Endothelial cell of umbilical vein (primary cell): ENCODE measurements around the gene SEPTIN10. TPM values are rescaled to one million over a fixed set of nuclear protein-coding genes. Genes with fewer than 3 reads are reported as not detected.

ENCODE experiments used
- BruUV-seq: library from RNA; stranded (reverse); fragments of 400-500 nt; replicated peaks from 2 replicates; lab custom pipeline; 2021; lab: Mats Ljungman, UMichigan
- CTCF ChIA-PET: fragments of 300-600, 350-600 bp; sonication (Branson Sonifier 250); formaldehyde crosslinking; loops from one replicate; lab custom pipeline; 2021; ENCODE audit warnings: antibody characterized with exemption, inconsistent platforms; lab: Charles Lee
- POLR2A ChIA-PET: fragments of 300-600, 350-600 bp; sonication (Branson Sonifier 250); formaldehyde crosslinking; loops from one replicate; lab custom pipeline; 2021; ENCODE audit warnings: antibody characterized with exemption, inconsistent platforms; lab: Charles Lee
- DNase-seq: peaks from one replicate; pipeline ENCODE4 v3.0.0-alpha.2; 2011; ENCODE audit warnings: low read depth, low spot score
- FAIRE-seq: peaks from 2 replicates; lab custom pipeline; 2011; peaks lifted over from hg19 to GRCh38; lab: Jason Lieb, UNC
- H2AFZ ChIP-seq: 2 replicates; pipeline ENCODE4 v1.6.0; 2012; ENCODE audit warnings: low read depth, low read length, control low read depth, inconsistent platforms
- H3K27ac ChIP-seq: 2 replicates; pipeline ENCODE4 v1.5.1; 2011; ENCODE audit warnings: low read depth, mild to moderate bottlenecking, control low read depth, low read length, moderate library complexity; ENCODE audit not compliant: insufficient read depth
- H3K27me3 ChIP-seq, 2 experiments: 2 replicates each; pipeline versions ENCODE4 v1.6.0 to v1.6.1; 2011; ENCODE audit warnings: low read length in 2 of 2, mixed read lengths in 1 of 2; ENCODE audit not compliant: control insufficient read depth in 2 of 2, insufficient read depth in 2 of 2
- H3K36me3 ChIP-seq, 2 experiments: 2 replicates in 1 of 2; 3 replicates in 1 of 2; pipeline ENCODE4 v1.5.1; 2011; ENCODE audit warnings: low read length in 2 of 2, mild to moderate bottlenecking in 1 of 2, moderate library complexity in 1 of 2; ENCODE audit not compliant: control insufficient read depth in 2 of 2, insufficient read depth in 2 of 2; ENCODE audit errors: extremely low read depth in 1 of 2
- H3K4me1 ChIP-seq: 3 replicates; pipeline ENCODE4 v1.5.1; 2011; ENCODE audit warnings: mild to moderate bottlenecking, low read length; ENCODE audit not compliant: control insufficient read depth, insufficient read depth; ENCODE audit errors: extremely low read depth
- H3K4me2 ChIP-seq: 2 replicates; pipeline ENCODE4 v1.6.1; 2011; ENCODE audit warnings: low read length, control low read depth, mixed read lengths; ENCODE audit not compliant: insufficient read depth
- H3K4me3 ChIP-seq, 3 experiments: fragments of 200-600 bp in 1 of 3; sonication (generic), shearing (Covaris generic) in 1 of 3; replicated peaks in 1 of 3; 2 replicates each; pipeline ENCODE4 v1.5.1; 2011 to 2016; ENCODE audit warnings: control low read depth in 3 of 3, low read length in 3 of 3, mild to moderate bottlenecking in 2 of 3, inconsistent platforms in 1 of 3, low read depth in 1 of 3, moderate library complexity in 1 of 3; ENCODE audit not compliant: insufficient read depth in 1 of 3
- H3K79me2 ChIP-seq: 2 replicates; pipeline ENCODE4 v1.6.0; 2012; ENCODE audit warnings: low read length, inconsistent platforms; ENCODE audit not compliant: control insufficient read depth, insufficient read depth
- H3K9ac ChIP-seq: replicated peaks from 2 replicates; pipeline ENCODE3; 2011; ENCODE audit warnings: low read length, control low read depth; ENCODE audit not compliant: insufficient read depth; ENCODE audit errors: extremely low read depth
- H3K9me1 ChIP-seq: replicated peaks from 3 replicates; pipeline ENCODE4 v1.6.0; 2011; ENCODE audit warnings: mild to moderate bottlenecking, low read length; ENCODE audit not compliant: control insufficient read depth, insufficient read depth; ENCODE audit errors: extremely low read depth
- H3K9me3 ChIP-seq: replicated peaks from 2 replicates; pipeline ENCODE4 v1.5.1; 2012; ENCODE audit warnings: low read length, inconsistent platforms; ENCODE audit not compliant: control insufficient read depth, insufficient read depth
- H4K20me1 ChIP-seq: replicated peaks from 2 replicates; pipeline ENCODE3; 2011; ENCODE audit warnings: mild to moderate bottlenecking, low read length; ENCODE audit not compliant: control insufficient read depth, insufficient read depth; ENCODE audit errors: extremely low read depth
- CTCF ChIP-seq, 2 donors: IDR thresholded peaks; 1 replicate in 1 of 2; 2 replicates in 1 of 2; pipeline ENCODE4 v1.5.1; 2011; ENCODE audit warnings: low read length in 2 of 2, mild to moderate bottlenecking in 2 of 2, moderate library complexity in 2 of 2, control low read depth in 1 of 2, inconsistent platforms in 1 of 2, low read depth in 1 of 2; ENCODE audit not compliant: insufficient read depth in 1 of 2; ENCODE audit errors: extremely low read depth in 1 of 2
- EZH2 ChIP-seq: IDR thresholded peaks from 2 replicates; pipeline ENCODE4 v1.6.1; 2012; ENCODE audit warnings: borderline replicate concordance, low read depth, mild to moderate bottlenecking, moderate library complexity, low read length, inconsistent platforms; ENCODE audit not compliant: severe bottlenecking
- FOS ChIP-seq: IDR thresholded peaks from 2 replicates; pipeline ENCODE4 v1.6.1; 2011; ENCODE audit warnings: mild to moderate bottlenecking, low read length, moderate library complexity, borderline replicate concordance; ENCODE audit not compliant: insufficient read depth
- GATA2 ChIP-seq: IDR thresholded peaks from 2 replicates; pipeline ENCODE4 v1.7.0; 2011; ENCODE audit warnings: low read depth, mild to moderate bottlenecking, moderate library complexity, mixed read lengths, low read length; ENCODE audit not compliant: insufficient read length, insufficient read depth
- JUN ChIP-seq: IDR thresholded peaks from 2 replicates; pipeline ENCODE4 v1.6.1; 2011; ENCODE audit warnings: borderline replicate concordance, low read depth; ENCODE audit not compliant: insufficient read length, insufficient read depth
- MAX ChIP-seq: IDR thresholded peaks from 2 replicates; pipeline ENCODE4 v1.6.1; 2011; ENCODE audit not compliant: insufficient read depth, insufficient read length
- MYC ChIP-seq: IDR thresholded peaks from one replicate; pipeline ENCODE4 v1.6.1; 2011; ENCODE audit warnings: mild to moderate bottlenecking, low read depth, low read length
- POLR2A ChIP-seq: IDR thresholded peaks from 2 replicates; pipeline ENCODE4 v1.6.1; 2012; ENCODE audit warnings: low read depth, mild to moderate bottlenecking, control low read depth, low read length
- POLR2AphosphoS5 ChIP-seq: IDR thresholded peaks from 2 replicates; pipeline ENCODE4 v1.6.1; 2012; ENCODE audit warnings: low read depth, mild to moderate bottlenecking, control low read depth, low read length, moderate library complexity; ENCODE audit not compliant: insufficient read depth
- dilution Hi-C: fragments of 300-500 bp; cut with MboI; formaldehyde crosslinking; loops from one replicate; pipeline ENCODE4 v1.15.0; 2019; ENCODE audit warnings: low sequenced_read_pairs; ENCODE audit not compliant: extremely low pct_ligation_motif_present
- intact Hi-C: fragments of 100-400 bp; cut with micrococcal nuclease; formaldehyde crosslinking; loops from one replicate; pipeline ENCODE4 v1.10.0; 2022
- polyA plus RNA-seq, 4 experiments: library from polyadenylated mRNA; depleted of rRNA in 3 of 4; stranded (reverse) in 3 of 4; unstranded in 1 of 4; fragments of >200 nt; gene quantifications; 2 replicates each; pipeline versions ENCODE4 v1.2.1 to v1.2.3, GENCODE V29; 2011 to 2012; ENCODE audit warnings: missing spikeins in 1 of 4
- total RNA-seq: library from RNA; stranded (reverse); gene quantifications from 2 replicates; pipeline ENCODE4 v1.2.3, GENCODE V29; 2021

The SEPTIN10 gene
- total and polyA plus RNA-seq, 2 donors (not counting 3 experiments of a cell fraction or from before 2014, with no cell fraction given), result 26.1 to 121 TPM

- no peak overlapping the region for H3K27ac ChIP-seq
- CTCF ChIA-PET, result no interaction called here
- no peak overlapping the region for H3K4me3 ChIP-seq
- DNase-seq, result no peak
- BruUV-seq, result no TSS peak
- H3K4me2 ChIP-seq, result no peak overlapping the region
- no peaks in the 10 kb centered on the region for H4K20me1 ChIP-seq
- POLR2A ChIA-PET, result no interaction called here
- dilution Hi-C loops (no loop called here), intact Hi-C loops (loop anchor here (10.0 kb wide), 1 partner anchor 547 kb away; no protein-coding TSS in a partner anchor)
- H3K9ac ChIP-seq, result no peak overlapping the region
- FAIRE-seq, result no peak
- H3K9me1 ChIP-seq, result no peaks in the 10 kb centered on the region
- H2AFZ ChIP-seq, result no peak overlapping the region
- no peaks in the 10 kb centered on the region for H3K9me3 ChIP-seq
- no peaks in the 10 kb centered on the region for H3K4me1 ChIP-seq
- TF ChIP-seq GATA2 (no peak), EZH2 (no peak), JUN (no peak), POLR2A (no peak), MAX (no peak), FOS (no peak), MYC (no peak), CTCF (IDR thresholded peaks at IDR 0.05; ENCODE audit: extremely low read depth in 1 of 2, insufficient read depth in 1 of 2, low read depth in 1 of 2, low read length in 2 of 2) (no peak), POLR2AphosphoS5 (no peak)
- H3K79me2 ChIP-seq, result no peaks in the 10 kb centered on the region
- peaks cover 0 to 3% of the 10 kb centered on the region in 2 experiments for H3K27me3 ChIP-seq
- no peaks in the 10 kb centered on the region for H3K36me3 ChIP-seq
These were observed 18.0 kb upstream of the SEPTIN10 start for GRCh38 chr2:109631741-109632140.
